ENCODE results near the gene TCL1B.
"Not testable (repeated sequence)": the region's sequence is repeated elsewhere in the genome, so short reads cannot be mapped to it uniquely, and the experiment has no call there.

TCL1B gene

GRCh38 chr14:95700221-95700976, 14.2 kb downstream of the TCL1B start:
- intact Hi-C loops (cut with DNase I) = no loop called here
- no peak for DNase-seq

GRCh38 chr14:95701846-95702221, 15.6 kb downstream of the TCL1B start:
- no peak for DNase-seq
- intact Hi-C loops (cut with DNase I) = no loop called here

GRCh38 chr14:95703341-95703740, 17.1 kb downstream of the TCL1B start:
- intact Hi-C loops (cut with DNase I) = no loop called here
- no peak for DNase-seq

- DNase-seq = no peak
- intact Hi-C loops (cut with DNase I) = no loop called here
Observed at GRCh38 chr14:95703805-95704204, 17.6 kb downstream of the TCL1B start.

- no peak for DNase-seq
- intact Hi-C loops (cut with DNase I) = no loop called here
Observed at GRCh38 chr14:95705518-95705917, 19.3 kb downstream of the TCL1B start.

GRCh38 chr14:95707327-95707726, 21.1 kb downstream of the TCL1B start:
- intact Hi-C loops (cut with DNase I) = no loop called here
- DNase-seq = no peak

- DNase-seq = no peak
Observed at GRCh38 chr14:95710106-95710505, 23.9 kb downstream of the TCL1B start.

GRCh38 chr14:95711476-95712176, 25.4 kb downstream of the TCL1B start:
- DNase-seq = no peak
- intact Hi-C loops (cut with DNase I) = no loop called here

More at GRCh38 chr14:95710106-95710505, 23.9 kb downstream of the TCL1B start:
- intact Hi-C loops (cut with DNase I) = no loop called here

- intact Hi-C loops (cut with DNase I) = no loop called here
- DNase-seq = no peak
Observed at GRCh38 chr14:95712398-95712797, 26.2 kb downstream of the TCL1B start.

- intact Hi-C loops (cut with DNase I) = no loop called here
- DNase-seq = no peak
Observed at GRCh38 chr14:95713596-95714371, 27.6 kb downstream of the TCL1B start, which contains the start of gene TCL1A. Gene TCL1A (minus strand): TSS chr14:95714125. CDS start chr14:95714066, 59 bp downstream.

- DNase-seq = no peak
- intact Hi-C loops (cut with DNase I) = no loop called here
Observed at GRCh38 chr14:95722525-95723190, 36.4 kb downstream of the TCL1B start.

- DNase-seq = no peak
- intact Hi-C loops (cut with DNase I) = no loop called here
Observed at GRCh38 chr14:95725685-95726336, 39.6 kb downstream of the TCL1B start.

GRCh38 chr14:95727056-95727700, 41.0 kb downstream of the TCL1B start:
- no peak for DNase-seq
- intact Hi-C loops (cut with DNase I) = no loop called here

- intact Hi-C loops (cut with DNase I) = not testable (repeated sequence)
Observed at GRCh38 chr14:95729402-95730028, 43.3 kb downstream of the TCL1B start.

GRCh38 chr14:95730126-95730525, 43.9 kb downstream of the TCL1B start:
- DNase-seq = no peak
- intact Hi-C loops (cut with DNase I) = no loop called here

More at GRCh38 chr14:95729402-95730028, 43.3 kb downstream of the TCL1B start:
- not testable (repeated sequence) for DNase-seq

GRCh38 chr14:95733212-95733611, 47.0 kb downstream of the TCL1B start:
- no peak for DNase-seq
- intact Hi-C loops (cut with DNase I) = no loop called here

- intact Hi-C loops (cut with DNase I) = no loop called here
- DNase-seq = no peak
Observed at GRCh38 chr14:95739356-95739755, 53.1 kb downstream of the TCL1B start.

GRCh38 chr14:95741038-95741490, 54.8 kb downstream of the TCL1B start:
- no peak for DNase-seq

GRCh38 chr14:95741781-95742180, 55.6 kb downstream of the TCL1B start:
- intact Hi-C loops (cut with DNase I) = no loop called here
- DNase-seq = no peak

More at GRCh38 chr14:95741038-95741490, 54.8 kb downstream of the TCL1B start:
- intact Hi-C loops (cut with DNase I) = no loop called here
